Neural cell (in vitro differentiated cells): ENCODE measurements around the gene NECTIN1.

Experiments
- EP300 ChIP-seq: fragments of 450-650 bp; conservative IDR thresholded peaks from 2 replicates; pipeline ENCODE4 v1.6.1; 2014; ENCODE audit warnings: antibody characterized with exemption, mild to moderate bottlenecking, moderate library complexity; ENCODE audit not compliant: poor library complexity, severe bottlenecking
- TF ChIP-seq, protein P1 (sequence below): fragments of 450-650 bp; IDR thresholded peaks from 2 replicates; pipeline ENCODE4 v1.5.1; 2014; ENCODE audit warnings: antibody characterized with exemption, mild to moderate bottlenecking, moderate library complexity; ENCODE audit not compliant: poor library complexity, severe bottlenecking

DNA sequence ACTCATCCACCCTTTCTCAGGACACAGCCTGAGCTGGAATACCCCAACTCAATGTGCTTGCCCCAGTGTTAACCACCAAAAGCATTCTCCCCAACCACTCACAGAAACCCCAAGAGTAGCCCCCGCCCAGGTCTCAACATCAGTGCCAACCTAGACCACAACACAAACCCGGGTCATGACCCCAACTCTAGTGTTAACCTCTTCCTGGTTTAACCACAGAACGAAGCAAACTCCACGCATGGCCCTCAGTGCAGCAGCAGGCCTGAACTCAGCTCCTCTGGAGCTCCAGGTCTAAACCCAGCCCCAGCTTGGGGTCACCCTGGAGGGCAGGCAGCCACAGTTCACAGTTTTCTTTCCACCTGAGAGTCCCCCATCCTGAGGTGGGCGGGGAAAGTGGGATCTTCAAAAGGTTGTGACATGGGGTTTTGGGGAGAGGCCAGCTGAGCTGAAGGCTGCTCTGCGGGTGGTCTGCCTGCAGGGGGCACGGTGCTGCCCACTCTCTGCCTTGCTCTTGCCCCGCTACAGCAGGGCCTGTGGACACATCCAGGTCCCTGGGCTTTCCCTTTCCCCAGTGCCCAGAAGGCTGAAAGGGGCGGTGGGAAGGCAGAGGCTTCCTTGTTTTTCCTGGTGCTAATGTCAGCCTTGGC is 37.9 kb downstream of the NECTIN1 start:
- TF ChIP-seq, protein P1, sequence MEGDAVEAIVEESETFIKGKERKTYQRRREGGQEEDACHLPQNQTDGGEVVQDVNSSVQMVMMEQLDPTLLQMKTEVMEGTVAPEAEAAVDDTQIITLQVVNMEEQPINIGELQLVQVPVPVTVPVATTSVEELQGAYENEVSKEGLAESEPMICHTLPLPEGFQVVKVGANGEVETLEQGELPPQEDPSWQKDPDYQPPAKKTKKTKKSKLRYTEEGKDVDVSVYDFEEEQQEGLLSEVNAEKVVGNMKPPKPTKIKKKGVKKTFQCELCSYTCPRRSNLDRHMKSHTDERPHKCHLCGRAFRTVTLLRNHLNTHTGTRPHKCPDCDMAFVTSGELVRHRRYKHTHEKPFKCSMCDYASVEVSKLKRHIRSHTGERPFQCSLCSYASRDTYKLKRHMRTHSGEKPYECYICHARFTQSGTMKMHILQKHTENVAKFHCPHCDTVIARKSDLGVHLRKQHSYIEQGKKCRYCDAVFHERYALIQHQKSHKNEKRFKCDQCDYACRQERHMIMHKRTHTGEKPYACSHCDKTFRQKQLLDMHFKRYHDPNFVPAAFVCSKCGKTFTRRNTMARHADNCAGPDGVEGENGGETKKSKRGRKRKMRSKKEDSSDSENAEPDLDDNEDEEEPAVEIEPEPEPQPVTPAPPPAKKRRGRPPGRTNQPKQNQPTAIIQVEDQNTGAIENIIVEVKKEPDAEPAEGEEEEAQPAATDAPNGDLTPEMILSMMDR: no peak
- TF ChIP-seq EP300: no peak
